ENCODE data around the gene DNAI2. TPM values are rescaled to one million over a fixed set of nuclear protein-coding genes. Genes with fewer than 3 reads are reported as not detected.

DNAI2 gene
- polyA plus RNA-seq, 2 of the 4 experiments (the other 2 are of a cell fraction), result not detected

- H3K9me3 ChIP-seq, result no peaks in the 10 kb centered on the region
- H3K27ac ChIP-seq, result no peak overlapping the region
- ATAC-seq (no peak), FAIRE-seq (no peak), DNase-seq (ENCODE audit: low read depth in 1 of 2, low spot score in 1 of 2) (no peak)
- H3K4me1 ChIP-seq, result no peaks in the 10 kb centered on the region
- CTCF ChIA-PET, result interaction anchor here (1.0 to 1.1 kb wide), 3 partner anchors 11 to 58 kb away, joined by 3 to 6 read pairs (median 3); no protein-coding TSS in a partner anchor
- H3K4me2 ChIP-seq, result no peak overlapping the region
- TF ChIP-seq POLR2A (IDR thresholded peaks at IDR 0.05; ENCODE audit: low read length) (no peak), ZNF302 (CRISPR knock-in tag; IDR thresholded peaks at IDR 0.05) (no peak), EP300 (IDR thresholded peaks at IDR 0.05) (no peak)
- POLR2A ChIA-PET, result no interaction called here
- no peak overlapping the region for H3K4me3 ChIP-seq
- 60% methylated on average over 13 of the region's 13 CpGs for WGBS (ENCODE audit: missing lambda C conversion rate)
Observed at GRCh38 chr17:74243013-74243755, 30.9 kb upstream of the DNAI2 start.

GRCh38 chr17:74244128-74244527 is 29.9 kb upstream of the DNAI2 start:
- CTCF ChIA-PET, result interaction anchor here (0.7 to 1.8 kb wide), 6 partner anchors 9 to 1002 kb away, joined by 3 to 7 read pairs (median 4); no protein-coding TSS in a partner anchor
- 83% methylated on average over 10 of the region's 10 CpGs for WGBS (ENCODE audit: missing lambda C conversion rate)
- Histone ChIP-seq H3K9me3 (no peaks in the 10 kb centered on the region), H3K4me3 (no peak overlapping the region), H3K4me2 (no peak overlapping the region), H3K27ac (no peak overlapping the region), H3K4me1 (no peaks in the 10 kb centered on the region)
- POLR2A ChIA-PET, result no interaction called here
- no peak for ATAC-seq
- no peak for DNase-seq (ENCODE audit: low read depth in 1 of 2, low spot score in 1 of 2)
- FAIRE-seq, result no peak
- TF ChIP-seq ZSCAN20 (CRISPR knock-in tag; IDR thresholded peaks at IDR 0.05) (no peak), RFX5 (IDR thresholded peaks at IDR 0.05) (no peak), HOXA7 (CRISPR knock-in tag; IDR thresholded peaks at IDR 0.05) (no peak), PHF8 (IDR thresholded peaks at IDR 0.05; ENCODE audit: borderline replicate concordance, low read depth) (no peak), ZC3H11A (IDR thresholded peaks at IDR 0.05) (no peak), EHMT2 (IDR thresholded peaks at IDR 0.05; ENCODE audit: low read depth) (no peak), RARB (CRISPR knock-in tag; IDR thresholded peaks at IDR 0.05) (no peak), RAD21 (conservative IDR thresholded peaks at IDR 0.05 in 1 of 2, IDR thresholded peaks at IDR 0.05 in 1 of 2) (no peak), CBX2 (IDR thresholded peaks at IDR 0.05; ENCODE audit: borderline replicate concordance, low read depth) (no peak), CBX8 (IDR thresholded peaks at IDR 0.05) (no peak)

- POLR2A ChIA-PET, result no interaction called here
- no peak for DNase-seq (ENCODE audit: low read depth in 1 of 2, low spot score in 1 of 2)
- TF ChIP-seq RFX5 (IDR thresholded peaks at IDR 0.05) (no peak), CHD2 (IDR thresholded peaks at IDR 0.05; ENCODE audit: low read length, partially characterized antibody) (no peak), RCOR1 (IDR thresholded peaks at IDR 0.05; ENCODE audit: low read depth, low read length) (no peak), POLR2AphosphoS2 (conservative IDR thresholded peaks at IDR 0.05; ENCODE audit: low read length) (no peak), ZNF302 (CRISPR knock-in tag; IDR thresholded peaks at IDR 0.05) (no peak), POLR2A (IDR thresholded peaks at IDR 0.05; ENCODE audit: low read length) (no peak), TP53 (CRISPR knock-in tag; IDR thresholded peaks at IDR 0.05) (no peak)
- Histone ChIP-seq H3K4me3 (no peak overlapping the region), H3K9me3 (no peaks in the 10 kb centered on the region), H3K27ac (no peak overlapping the region), H3K4me2 (no peak overlapping the region), H3K4me1 (no peaks in the 10 kb centered on the region)
- no peak for ATAC-seq
- 46% methylated on average over 6 of the region's 6 CpGs for WGBS (ENCODE audit: missing lambda C conversion rate)
- CTCF ChIA-PET, result interaction anchor here (0.7 to 1.8 kb wide), 7 partner anchors 10 to 1003 kb away, joined by 3 to 7 read pairs (median 3); no protein-coding TSS in a partner anchor
- no peak for FAIRE-seq
Observed at GRCh38 chr17:74244548-74244947, 29.5 kb upstream of the DNAI2 start.

DNA sequence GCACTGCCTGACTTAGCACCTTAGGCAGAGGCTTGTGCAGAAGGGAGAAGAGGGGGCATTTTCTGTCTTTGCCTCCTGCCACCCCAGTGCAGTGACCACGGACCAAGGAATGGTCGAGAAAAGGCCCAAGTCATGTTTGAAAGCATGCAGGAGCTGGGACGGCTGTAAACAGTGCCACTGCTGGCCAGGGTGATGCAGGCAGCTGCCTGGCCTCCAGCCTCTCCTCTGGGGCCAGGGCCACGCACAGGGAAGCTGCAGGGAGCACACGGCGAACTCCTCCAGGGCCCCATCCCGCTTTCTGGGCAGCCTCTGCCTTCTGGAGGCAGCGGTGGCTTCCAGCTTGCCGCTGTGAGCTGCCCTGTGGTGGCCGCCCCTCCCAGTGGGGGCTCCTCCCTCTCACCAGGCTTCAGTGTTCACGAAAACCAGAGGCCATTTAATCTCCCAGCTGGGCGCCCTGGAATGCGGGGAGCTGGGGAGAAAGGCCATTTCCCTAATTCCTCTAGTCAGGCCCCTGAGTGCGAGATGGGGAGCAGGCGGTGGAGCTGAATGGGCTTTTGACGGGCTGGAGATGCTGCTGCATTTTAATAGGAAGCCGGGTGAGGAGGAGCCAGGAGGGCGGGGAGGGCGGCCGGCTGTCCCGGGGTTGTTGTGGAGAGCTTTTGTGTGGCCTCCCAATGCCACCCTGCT is 28.7 kb upstream of the DNAI2 start:
- 78% methylated on average over 20 of the region's 21 CpGs for WGBS (ENCODE audit: missing lambda C conversion rate)
- TF ChIP-seq RFX5 (IDR thresholded peaks at IDR 0.05) (no peak), CBX2 (IDR thresholded peaks at IDR 0.05; ENCODE audit: borderline replicate concordance, low read depth) (no peak), SREBF2 (IDR thresholded peaks at IDR 0.05) (no peak)
- Histone ChIP-seq H3K4me1 (no peaks in the 10 kb centered on the region), H3K4me2 (no peak overlapping the region), H3K27ac (no peak overlapping the region), H3K4me3 (no peak overlapping the region), H3K9me3 (no peaks in the 10 kb centered on the region)
- ATAC-seq (peak; percentile 6 to 39; a peak in 3 of 6 replicates), FAIRE-seq (no peak), DNase-seq (ENCODE audit: low read depth in 1 of 2, low spot score in 1 of 2) (no peak)
- ChIA-PET POLR2A (no interaction called here), CTCF (interaction anchor here (0.7 to 1.8 kb wide), 8 partner anchors 9 to 316 kb away, joined by 3 to 7 read pairs (median 3); no protein-coding TSS in a partner anchor)
